ENCODE data around the gene LUM.

Gene LUM, protein sequence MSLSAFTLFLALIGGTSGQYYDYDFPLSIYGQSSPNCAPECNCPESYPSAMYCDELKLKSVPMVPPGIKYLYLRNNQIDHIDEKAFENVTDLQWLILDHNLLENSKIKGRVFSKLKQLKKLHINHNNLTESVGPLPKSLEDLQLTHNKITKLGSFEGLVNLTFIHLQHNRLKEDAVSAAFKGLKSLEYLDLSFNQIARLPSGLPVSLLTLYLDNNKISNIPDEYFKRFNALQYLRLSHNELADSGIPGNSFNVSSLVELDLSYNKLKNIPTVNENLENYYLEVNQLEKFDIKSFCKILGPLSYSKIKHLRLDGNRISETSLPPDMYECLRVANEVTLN

GRCh38 chr12:91111366-91112325, at the start of gene LUM:
TSS of gene LUM (minus strand) at chr12:91111494. CDS start at chr12:91108979, 2,515 bp downstream.
- DNase-seq (ENCODE audit: low read depth) = peak; percentile 53

- DNase-seq (ENCODE audit: low read depth) = no peak
Measured at GRCh38 chr12:91161009-91161408, 49.7 kb upstream of the LUM start.

DNA sequence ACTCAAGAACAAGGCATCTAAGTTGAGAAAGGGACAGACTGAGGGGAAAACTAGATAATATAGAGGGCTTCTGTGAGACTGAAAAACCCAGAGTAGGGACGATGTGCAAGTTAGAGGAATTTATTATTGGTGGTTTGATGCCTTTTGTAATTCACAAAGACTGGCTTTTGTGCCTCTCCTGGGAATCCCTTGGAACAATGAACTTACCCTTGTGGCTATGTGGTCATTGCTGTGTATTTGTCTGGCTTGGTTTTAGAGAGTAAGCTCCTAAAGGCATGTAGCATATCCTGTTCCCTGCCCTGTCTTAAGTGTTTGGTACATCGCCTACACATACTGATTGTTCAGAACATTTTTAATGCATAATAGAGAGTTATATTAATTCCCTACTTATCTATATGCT, 44.7 kb upstream of the LUM start:
- DNase-seq (ENCODE audit: low read depth) = no peak

DNA sequence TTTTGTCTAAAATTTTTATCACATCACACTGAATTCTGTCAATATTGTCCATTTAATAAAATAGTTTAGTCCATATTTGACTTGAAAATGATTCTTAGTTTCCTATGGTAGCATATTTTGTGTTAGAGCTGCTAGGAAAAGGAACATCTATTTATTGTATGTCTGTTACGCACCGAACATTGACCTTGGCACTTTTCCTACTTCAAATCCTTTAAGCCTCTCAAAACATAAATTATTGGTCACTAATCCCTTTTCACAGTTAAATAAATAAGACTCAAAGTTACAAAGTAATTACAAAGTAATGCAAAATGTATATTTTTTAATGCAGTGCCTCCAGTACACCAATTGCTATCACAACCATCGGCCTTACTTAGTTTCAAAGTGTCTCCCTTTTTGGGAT, 42.8 kb upstream of the LUM start:
- no peak for DNase-seq (ENCODE audit: low read depth)

- no peak for DNase-seq (ENCODE audit: low read depth)
Measured at GRCh38 chr12:91144053-91144452, 32.8 kb upstream of the LUM start.

DNA sequence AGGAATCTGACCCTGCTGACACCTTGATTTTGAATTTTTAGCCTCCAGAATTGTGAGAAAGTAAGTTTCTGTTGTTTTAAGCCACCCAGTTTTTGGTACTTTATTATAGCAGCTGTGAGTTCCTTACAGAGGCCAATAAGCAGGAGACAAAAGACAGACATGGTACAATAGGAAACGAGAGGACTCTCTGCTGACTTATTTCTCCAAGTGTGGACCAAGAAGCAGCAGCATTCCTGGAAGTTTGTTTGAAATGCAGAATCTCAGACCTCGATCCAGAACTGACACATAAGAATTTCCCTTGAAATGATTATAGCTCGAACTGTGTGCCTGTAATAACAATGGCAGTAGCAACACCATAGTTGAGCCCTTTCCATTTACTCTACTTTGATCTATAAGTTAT, 31.9 kb upstream of the LUM start:
- DNase-seq (ENCODE audit: low read depth) = no peak

DNA sequence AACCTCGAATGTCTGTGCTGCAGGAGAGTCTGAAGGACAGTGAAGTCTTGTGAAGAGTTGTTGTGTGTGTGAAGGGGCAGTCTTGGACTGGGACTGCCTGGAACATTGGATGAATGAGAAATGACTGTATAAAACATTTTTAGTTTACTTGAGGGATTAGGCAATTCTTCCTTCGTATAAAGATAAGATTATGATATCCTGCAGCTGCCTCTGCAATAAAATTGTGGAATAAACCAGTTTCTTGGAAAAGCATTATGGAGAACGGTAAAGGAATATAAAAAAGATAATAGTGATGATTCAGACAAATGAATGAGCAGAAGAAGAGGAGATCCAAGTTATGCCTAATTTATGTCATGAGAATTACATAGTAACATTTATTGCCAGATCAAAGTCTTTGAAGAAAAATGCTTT, 30.9 kb upstream of the LUM start:
- no peak for DNase-seq (ENCODE audit: low read depth)

DNA sequence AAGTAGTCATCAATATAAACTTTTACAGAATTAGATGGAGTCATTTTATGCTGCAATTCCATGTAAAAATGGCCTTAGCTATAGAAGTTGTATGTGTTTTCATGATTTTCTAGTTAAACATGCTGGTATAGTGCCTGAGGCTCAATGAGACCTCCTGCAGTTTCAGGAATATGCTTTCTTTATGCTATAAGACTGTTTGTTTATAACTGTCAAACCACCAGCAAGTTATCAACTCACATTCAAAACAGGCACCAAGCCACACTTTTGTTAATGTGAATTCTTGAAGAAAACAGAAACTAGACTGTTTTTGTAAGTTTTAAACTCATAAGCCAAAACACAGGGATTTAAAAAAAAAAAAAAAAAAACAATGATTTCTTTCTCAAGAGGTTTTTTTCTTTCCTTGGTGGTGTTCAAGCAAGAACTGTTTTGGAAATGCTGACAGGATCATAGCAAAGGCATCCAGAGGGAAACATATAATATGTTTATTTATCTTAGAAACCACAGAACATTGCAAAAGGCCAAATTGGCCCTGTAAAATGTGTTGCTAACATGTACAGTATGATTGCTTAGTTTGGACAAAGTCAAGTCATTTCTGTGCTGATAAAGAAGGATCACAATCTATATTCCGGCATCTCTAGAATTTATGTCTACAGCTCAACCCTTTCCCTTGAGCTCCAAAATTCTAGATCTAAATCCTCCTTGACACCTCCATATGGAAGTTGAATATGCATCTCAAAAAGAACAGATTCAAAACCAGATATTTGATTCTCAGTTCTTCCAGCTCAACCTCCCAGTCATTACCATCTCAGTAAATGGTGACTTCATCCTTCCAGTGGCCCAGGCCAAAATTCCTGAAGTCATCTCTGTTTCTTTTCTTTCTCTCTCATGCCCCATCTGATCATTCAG, 29.0 kb upstream of the LUM start:
- peak; percentile 85 for DNase-seq (ENCODE audit: low read depth)

GRCh38 chr12:91139286-91139685, 28.0 kb upstream of the LUM start:
- no peak for DNase-seq (ENCODE audit: low read depth)

DNA sequence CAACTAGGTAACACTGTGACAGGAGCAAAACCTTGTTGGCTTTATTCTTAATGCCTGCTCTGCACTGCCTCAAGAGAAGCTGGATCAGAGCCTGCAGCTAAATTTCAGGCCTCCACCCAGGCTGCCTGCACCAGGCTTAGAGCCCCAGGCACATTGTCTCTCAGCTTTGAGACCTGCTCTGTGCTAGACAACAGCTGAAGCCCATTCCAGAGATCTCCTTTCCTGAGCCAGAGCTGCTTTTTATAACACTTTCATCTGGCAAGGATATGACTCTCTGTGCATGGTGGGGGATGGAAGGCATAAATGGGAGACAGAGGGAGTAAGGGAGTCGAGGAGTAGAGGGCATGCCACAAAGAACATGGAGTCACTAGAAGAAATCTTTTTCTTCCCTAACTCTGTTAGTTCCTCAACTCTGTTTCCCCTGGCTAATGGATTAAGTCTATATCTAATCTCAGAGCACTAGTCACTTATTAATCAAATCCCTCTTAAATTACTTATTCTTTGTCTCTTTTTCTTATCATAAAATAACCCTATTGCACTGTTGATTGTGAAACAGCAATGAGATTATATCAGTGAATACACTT, 27.1 kb upstream of the LUM start:
- no peak for DNase-seq (ENCODE audit: low read depth)

DNA sequence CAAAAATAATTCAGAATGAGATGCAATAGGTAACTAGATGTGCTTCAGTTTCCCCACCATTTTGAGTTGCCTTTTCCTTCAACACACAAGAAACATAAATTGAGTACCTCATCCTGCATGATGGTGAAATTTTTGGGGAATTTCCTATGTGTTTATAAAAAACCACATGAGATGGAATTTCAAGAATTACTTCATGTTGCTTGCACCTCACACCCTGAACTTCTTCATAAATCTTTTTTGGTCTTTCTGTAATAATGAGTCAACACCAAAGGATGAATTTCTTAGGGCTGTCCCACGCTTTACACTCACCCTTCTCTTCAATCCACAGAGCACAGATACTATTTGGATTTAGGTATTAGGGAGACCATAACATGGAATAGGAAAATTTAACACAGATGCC, 22.6 kb upstream of the LUM start:
- no peak for DNase-seq (ENCODE audit: low read depth)

DNA sequence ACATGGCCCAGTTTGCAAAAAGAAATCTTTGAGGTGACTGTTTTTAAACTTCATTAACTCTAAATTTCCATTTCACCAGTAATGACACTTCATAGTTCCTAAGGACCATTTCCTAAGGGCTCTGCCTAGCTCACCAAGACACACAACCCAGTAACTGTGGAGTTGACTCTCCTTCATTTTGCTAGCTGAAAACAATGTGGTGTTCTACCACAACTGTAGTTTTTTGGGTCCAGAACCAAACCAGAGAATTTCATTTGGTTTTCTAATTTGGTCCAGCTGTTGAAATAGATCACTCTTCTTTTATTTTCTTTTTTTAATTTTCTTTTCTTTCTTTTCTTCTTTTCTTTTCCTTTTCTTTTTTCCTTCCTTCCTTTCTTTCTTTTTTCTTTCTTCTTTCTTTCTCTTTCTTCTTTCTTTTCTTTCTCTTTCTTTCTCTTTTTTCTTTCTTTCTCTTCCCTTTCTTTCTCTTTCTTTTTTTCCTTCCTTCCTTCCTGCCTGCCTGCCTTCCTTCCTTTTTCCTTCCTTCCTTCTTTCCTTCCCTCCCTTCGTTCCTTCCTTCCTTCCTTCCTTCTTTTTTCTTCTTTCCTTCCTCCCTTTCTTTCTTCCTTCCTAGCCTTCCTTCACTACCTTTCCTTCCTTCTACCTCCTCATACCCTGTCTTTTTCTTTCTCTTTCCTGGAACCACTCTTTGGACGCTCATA, 18.5 kb upstream of the LUM start:
- no peak for DNase-seq (ENCODE audit: low read depth)

- no peak for DNase-seq (ENCODE audit: low read depth)
Measured at GRCh38 chr12:91127751-91128150, 16.5 kb upstream of the LUM start.

DNA sequence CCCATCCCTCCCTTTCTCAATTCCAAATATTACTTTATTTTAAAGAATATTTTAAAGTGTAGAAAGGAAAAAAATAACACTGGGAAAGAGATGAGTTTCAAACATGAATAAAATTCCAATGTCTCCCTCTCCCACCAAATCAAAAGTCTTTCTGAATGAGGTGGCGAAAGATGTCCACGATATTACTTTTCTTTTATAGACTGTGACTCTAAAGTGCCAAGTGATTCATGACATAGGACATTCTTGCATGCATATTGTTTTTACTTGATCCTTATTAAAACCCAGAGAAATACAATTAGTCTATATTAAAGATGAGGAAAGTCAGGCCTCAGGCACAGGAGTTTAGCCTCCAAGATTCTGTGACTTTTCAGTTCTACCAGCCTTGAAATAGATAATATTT, 16.0 kb upstream of the LUM start:
- no peak for DNase-seq (ENCODE audit: low read depth)

- no peak for DNase-seq (ENCODE audit: low read depth)
Measured at GRCh38 chr12:91126516-91126915, 15.2 kb upstream of the LUM start.

GRCh38 chr12:91123236-91123916, 12.1 kb upstream of the LUM start:
- DNase-seq (ENCODE audit: low read depth) = no peak

DNA sequence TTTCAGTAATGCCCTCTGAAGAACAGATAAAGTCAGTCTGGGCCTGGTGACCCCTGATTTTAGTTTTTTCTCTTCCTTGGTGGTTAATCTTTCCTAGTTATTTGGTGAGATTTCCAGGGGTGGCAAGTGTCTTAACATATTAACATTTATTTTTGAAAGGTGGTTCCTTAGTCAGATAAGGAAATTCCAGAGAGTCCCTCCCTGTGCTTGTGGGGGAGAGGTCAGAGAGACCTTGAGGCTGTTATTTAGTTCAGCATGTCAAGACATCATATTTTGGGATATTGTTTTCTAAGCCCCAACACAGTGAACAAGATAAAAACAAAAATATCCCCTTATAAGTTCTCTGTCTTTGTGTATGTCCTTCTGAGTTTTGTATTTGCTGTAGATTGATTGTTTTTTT, 9.5 kb upstream of the LUM start:
- DNase-seq (ENCODE audit: low read depth) = no peak

DNA sequence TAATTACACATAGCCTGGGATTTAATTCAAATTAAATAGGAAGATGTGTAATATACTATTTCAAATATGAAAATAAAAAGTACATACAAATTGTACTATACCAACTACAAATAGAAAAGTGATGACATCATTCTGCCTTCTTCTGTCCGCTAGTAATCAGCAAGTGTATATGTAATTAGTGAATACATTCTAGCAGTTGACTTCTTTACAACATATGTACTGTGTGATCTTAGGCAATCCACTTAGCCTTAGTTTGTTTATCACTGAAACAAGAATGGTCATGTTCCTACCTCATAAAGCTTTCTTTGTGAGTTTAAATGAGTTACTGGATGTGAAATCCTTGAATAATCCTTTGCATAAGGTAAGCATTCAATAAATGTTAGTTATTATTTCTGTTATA, 7.8 kb upstream of the LUM start:
- no peak for DNase-seq (ENCODE audit: low read depth)

GRCh38 chr12:91113621-91114020, 2.3 kb upstream of the LUM start:
- no peak for DNase-seq (ENCODE audit: low read depth)

DNA sequence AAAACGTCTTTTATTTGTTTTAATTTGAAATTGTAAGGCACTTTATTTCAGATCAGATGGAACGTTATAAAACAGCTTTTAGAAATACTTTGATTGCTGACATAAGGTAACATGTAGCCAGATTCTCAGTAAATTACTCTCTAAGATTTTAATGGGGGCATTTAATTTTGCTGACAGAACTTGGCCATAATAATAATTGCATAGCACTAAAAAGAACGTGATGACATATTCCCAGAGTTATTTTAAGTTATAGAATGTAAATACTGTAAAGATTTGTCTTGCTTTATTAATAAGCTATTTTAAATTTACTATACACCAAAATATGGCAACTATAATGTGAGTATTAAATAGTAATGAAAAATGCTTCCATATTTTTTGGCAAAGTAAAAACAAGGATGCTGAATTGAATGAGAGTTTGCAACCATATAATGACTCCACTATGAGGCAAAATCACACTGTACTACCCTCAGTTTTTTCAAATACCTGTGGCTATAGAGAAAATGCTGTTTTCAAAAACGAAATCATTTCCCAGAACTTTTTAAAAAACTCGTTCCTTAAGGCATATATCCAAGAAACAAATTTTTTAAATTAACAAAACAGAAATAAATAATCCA, 876 bp downstream of the LUM start:
- DNase-seq (ENCODE audit: low read depth) = no peak
